ENCODE data around the gene SPIC.
"Not testable (repeated sequence)": the region's sequence is repeated elsewhere in the genome, so short reads cannot be mapped to it uniquely, and the experiment has no call there.

Gene SPIC

GRCh38 chr12:101455685-101456084 lies 19.5 kb upstream of the SPIC start:
- no peak for DNase-seq
- Mint-ChIP-seq H3K9me3 (peaks cover 12% of the 10 kb centered on the region), H3K4me1 (no peaks in the 10 kb centered on the region), H3K27me3 (ENCODE audit: low read depth, poor library complexity) (peaks cover 8% of the 10 kb centered on the region), H3K27ac (no peak overlapping the region), H3K4me3 (no peak overlapping the region), H3K36me3 (ENCODE audit: low read depth) (no peaks in the 10 kb centered on the region)
- TF ChIP-seq CTCF (IDR thresholded peaks at IDR 0.05), result no peak

DNA sequence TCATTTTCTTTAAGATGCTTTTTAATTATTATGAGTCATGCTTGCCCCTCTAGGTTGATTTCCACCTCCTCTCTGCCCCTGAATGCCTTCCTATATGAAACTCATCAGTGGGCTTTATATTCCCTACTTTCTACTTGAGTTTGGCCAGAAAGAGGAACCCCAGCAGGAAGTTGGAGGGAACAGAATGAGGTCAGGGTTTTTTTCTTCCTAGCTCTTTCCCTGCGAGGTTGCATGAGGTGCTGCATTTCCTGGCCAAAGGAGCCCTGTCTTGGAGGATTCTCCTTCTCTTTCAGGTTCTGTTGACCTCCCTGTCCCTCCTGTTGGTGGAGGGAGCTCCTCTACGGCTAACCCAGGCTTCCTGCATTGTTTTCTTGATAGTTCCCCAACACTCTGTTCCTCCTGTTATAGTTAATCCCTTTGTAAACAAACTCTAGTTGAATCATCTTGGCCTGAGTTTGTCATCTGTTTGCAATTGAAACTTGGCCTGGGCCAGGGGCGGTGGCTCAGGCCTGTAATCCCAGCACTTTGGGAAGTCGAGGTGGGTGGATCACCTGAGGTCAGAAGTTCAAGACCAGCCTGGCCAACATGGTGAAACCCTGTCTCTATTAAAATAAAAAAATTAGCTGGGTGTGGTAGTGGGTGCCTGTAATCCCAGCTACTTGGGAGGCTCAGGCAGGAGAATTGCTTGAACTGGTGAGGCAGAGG lies 15.3 kb upstream of the SPIC start:
- TF ChIP-seq CTCF (IDR thresholded peaks at IDR 0.05), result no peak
- no peak overlapping the region for H3K27ac Mint-ChIP-seq
- H3K4me1 Mint-ChIP-seq, result no peaks in the 10 kb centered on the region
- no peak for DNase-seq
- H3K4me3 Mint-ChIP-seq, result no peak overlapping the region
- peaks cover 7% of the 10 kb centered on the region for H3K27me3 Mint-ChIP-seq (ENCODE audit: low read depth, poor library complexity)
- H3K9me3 Mint-ChIP-seq, result peaks cover 12% of the 10 kb centered on the region
- no peaks in the 10 kb centered on the region for H3K36me3 Mint-ChIP-seq (ENCODE audit: low read depth)

DNA sequence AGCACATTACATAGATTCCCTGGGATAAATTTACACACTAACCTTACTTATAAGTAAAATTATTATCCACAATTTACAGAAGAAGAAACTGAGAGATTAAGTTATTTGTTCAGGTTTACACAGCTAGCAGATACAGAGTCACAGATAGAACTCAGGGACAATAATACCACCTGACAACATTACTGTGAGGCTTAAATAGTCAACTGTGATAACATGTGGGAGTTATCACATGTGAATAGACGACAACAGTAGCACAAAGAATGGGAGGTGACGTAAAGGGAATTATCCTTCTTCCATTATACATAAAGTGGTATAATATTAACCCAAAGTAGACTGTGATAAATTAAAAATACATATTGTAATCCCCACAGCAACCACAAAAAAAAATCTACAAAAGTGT lies 6.2 kb upstream of the SPIC start:
- no peak for DNase-seq
- Mint-ChIP-seq H3K27me3 (ENCODE audit: low read depth, poor library complexity) (peaks cover 11% of the 10 kb centered on the region), H3K36me3 (ENCODE audit: low read depth) (no peaks in the 10 kb centered on the region), H3K4me3 (no peak overlapping the region), H3K4me1 (no peaks in the 10 kb centered on the region), H3K27ac (no peak overlapping the region), H3K9me3 (no peaks in the 10 kb centered on the region)
- no peak for TF ChIP-seq CTCF (IDR thresholded peaks at IDR 0.05)

DNA sequence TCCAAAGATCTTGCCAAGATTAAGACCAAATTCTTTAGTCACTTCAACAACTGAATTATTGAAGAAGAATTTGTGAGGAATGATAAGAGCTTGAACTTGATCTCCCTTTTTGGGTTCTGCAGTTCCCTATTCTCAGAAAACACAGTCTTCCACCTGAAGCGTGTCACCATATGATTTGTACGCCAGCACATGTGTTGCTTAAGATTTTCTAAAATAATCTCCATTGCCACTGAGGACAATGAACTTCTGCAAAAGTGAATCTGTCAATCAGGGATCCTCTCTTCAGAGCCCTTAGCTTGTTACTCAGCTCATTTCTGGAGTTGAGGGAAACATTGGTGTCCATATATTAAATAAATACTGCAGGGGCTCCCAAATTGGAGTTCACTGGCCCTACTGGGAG lies 4.2 kb upstream of the SPIC start:
- no peaks in the 10 kb centered on the region for H3K4me1 Mint-ChIP-seq
- H3K4me3 Mint-ChIP-seq, result no peak overlapping the region
- DNase-seq, result no peak
- no peaks in the 10 kb centered on the region for H3K9me3 Mint-ChIP-seq
- no peak overlapping the region for H3K27ac Mint-ChIP-seq
- H3K27me3 Mint-ChIP-seq (ENCODE audit: low read depth, poor library complexity), result peaks cover 11% of the 10 kb centered on the region
- no peaks in the 10 kb centered on the region for H3K36me3 Mint-ChIP-seq (ENCODE audit: low read depth)
- TF ChIP-seq CTCF (IDR thresholded peaks at IDR 0.05), result no peak

- H3K9me3 Mint-ChIP-seq; H3K27me3 Mint-ChIP-seq (ENCODE audit: low read depth, poor library complexity); DNase-seq; H3K36me3 Mint-ChIP-seq (ENCODE audit: low read depth); H3K27ac Mint-ChIP-seq; H3K4me1 Mint-ChIP-seq; H3K4me3 Mint-ChIP-seq: not testable (repeated sequence)
These were observed 3.3 kb upstream of the SPIC start for GRCh38 chr12:101471878-101472277.

DNA sequence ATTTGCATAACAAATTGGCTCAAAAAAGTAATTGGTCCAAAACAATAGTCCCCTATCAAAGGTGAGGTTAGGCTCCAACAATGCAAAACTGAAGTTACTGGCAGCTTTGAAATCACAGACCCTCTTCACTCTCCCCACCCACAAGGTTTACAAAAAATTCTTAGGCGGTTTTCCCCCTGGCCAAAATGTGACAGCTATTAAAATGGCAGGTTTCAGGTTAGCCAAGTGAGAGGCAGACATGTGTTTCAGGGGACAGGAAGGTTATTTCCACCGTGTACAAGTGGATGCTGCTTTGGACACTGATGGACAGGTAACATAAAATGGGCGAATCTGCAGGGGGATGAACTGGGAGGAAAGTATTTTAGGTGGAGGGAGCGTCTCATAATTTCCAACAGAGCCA lies 888 bp upstream of the SPIC start:
- H3K4me1 Mint-ChIP-seq, result no peaks in the 10 kb centered on the region
- H3K9me3 Mint-ChIP-seq, result no peaks in the 10 kb centered on the region
- H3K27me3 Mint-ChIP-seq (ENCODE audit: low read depth, poor library complexity), result peaks cover 8% of the 10 kb centered on the region
- no peaks in the 10 kb centered on the region for H3K36me3 Mint-ChIP-seq (ENCODE audit: low read depth)
- no peak overlapping the region for H3K27ac Mint-ChIP-seq
- TF ChIP-seq CTCF (IDR thresholded peaks at IDR 0.05), result no peak
- H3K4me3 Mint-ChIP-seq, result no peak overlapping the region
- DNase-seq, result no peak
